ENCODE data around the gene CDK14. TPM values are rescaled to one million over a fixed set of nuclear protein-coding genes. Genes with fewer than 3 reads are reported as not detected.

Gene CDK14
- total and polyA plus RNA-seq, 2 donors (not counting 3 experiments of a cell fraction or from before 2014, with no cell fraction given): 5.5 to 34.2 TPM

GRCh38 chr7:90817846-90818245 is 221.7 kb downstream of the CDK14 start:
- Histone ChIP-seq H3K4me2 (ENCODE audit: insufficient read depth, low read length) (no peak overlapping the region), H3K79me2 (ENCODE audit: control insufficient read depth, insufficient read depth, low read length) (peaks cover 3% of the 10 kb centered on the region), H3K9me1 (replicated peaks; ENCODE audit: control insufficient read depth, extremely low read depth, insufficient read depth, low read length) (no peaks in the 10 kb centered on the region), H2AFZ (ENCODE audit: low read depth, low read length) (no peak overlapping the region), H3K36me3 (ENCODE audit: control insufficient read depth in 2 of 2, extremely low read depth in 1 of 2, insufficient read depth in 2 of 2, low read length in 2 of 2) (no peaks in the 10 kb centered on the region), H3K9me3 (replicated peaks; ENCODE audit: control insufficient read depth, insufficient read depth, low read length) (no peaks in the 10 kb centered on the region), H3K4me1 (ENCODE audit: control insufficient read depth, extremely low read depth, insufficient read depth, low read length) (peaks cover 15% of the 10 kb centered on the region), H3K4me3 (replicated peaks in 1 of 3; ENCODE audit: insufficient read depth in 1 of 3, low read depth in 1 of 3, low read length in 3 of 3) (no peak overlapping the region), H3K27ac (ENCODE audit: insufficient read depth, low read depth, low read length) (no peak overlapping the region), H3K9ac (replicated peaks; ENCODE audit: extremely low read depth, insufficient read depth, low read length) (no peak overlapping the region), H4K20me1 (replicated peaks; ENCODE audit: control insufficient read depth, extremely low read depth, insufficient read depth, low read length) (no peaks in the 10 kb centered on the region), H3K27me3 (ENCODE audit: control insufficient read depth in 2 of 2, insufficient read depth in 2 of 2, low read length in 2 of 2) (no peaks in the 10 kb centered on the region)
- CTCF ChIA-PET: interaction anchor here (0.9 to 1.8 kb wide), 4 partner anchors 8 to 363 kb away, joined by 3 to 6 read pairs (median 3); no protein-coding TSS in a partner anchor
- no TSS peak for BruUV-seq (replicated peaks)
- FAIRE-seq (no peak), DNase-seq (ENCODE audit: low read depth, low spot score) (no peak)
- dilution Hi-C loops (cut with MboI; ENCODE audit: extremely low pct_ligation_motif_present, low sequenced_read_pairs) (no loop called here), intact Hi-C loops (cut with micrococcal nuclease) (no loop called here)
- POLR2A ChIA-PET: no interaction called here
- TF ChIP-seq POLR2A (IDR thresholded peaks at IDR 0.05; ENCODE audit: low read depth, low read length): no peak

- FAIRE-seq (no peak), DNase-seq (ENCODE audit: low read depth, low spot score) (no peak)
- intact Hi-C loops (cut with micrococcal nuclease) (no loop called here), dilution Hi-C loops (cut with MboI; ENCODE audit: extremely low pct_ligation_motif_present, low sequenced_read_pairs) (no loop called here)
- ChIA-PET POLR2A (no interaction called here), CTCF (interaction anchor here (0.6 to 1.1 kb wide), 3 partner anchors 25 to 216 kb away, joined by 3 read pairs; no protein-coding TSS in a partner anchor)
- peaks cover 15% of the 10 kb centered on the region for H3K4me1 ChIP-seq (ENCODE audit: control insufficient read depth, extremely low read depth, insufficient read depth, low read length)
- no peak overlapping the region for H2AFZ ChIP-seq (ENCODE audit: low read depth, low read length)
- H3K9ac ChIP-seq (replicated peaks; ENCODE audit: extremely low read depth, insufficient read depth, low read length): no peak overlapping the region
- H3K27me3 ChIP-seq (ENCODE audit: control insufficient read depth in 2 of 2, insufficient read depth in 2 of 2, low read length in 2 of 2): no peaks in the 10 kb centered on the region
- H3K9me3 ChIP-seq (replicated peaks; ENCODE audit: control insufficient read depth, insufficient read depth, low read length): no peaks in the 10 kb centered on the region
- TF ChIP-seq FOS (IDR thresholded peaks at IDR 0.05; ENCODE audit: borderline replicate concordance, insufficient read depth, low read length) (no peak), MYC (IDR thresholded peaks at IDR 0.05; ENCODE audit: low read depth, low read length) (no peak), POLR2A (IDR thresholded peaks at IDR 0.05; ENCODE audit: low read depth, low read length) (no peak), POLR2AphosphoS5 (IDR thresholded peaks at IDR 0.05; ENCODE audit: insufficient read depth, low read depth, low read length) (no peak), EZH2 (IDR thresholded peaks at IDR 0.05; ENCODE audit: borderline replicate concordance, low read depth, low read length, severe bottlenecking) (no peak), MAX (IDR thresholded peaks at IDR 0.05; ENCODE audit: insufficient read depth, insufficient read length) (no peak), CTCF (IDR thresholded peaks at IDR 0.05; ENCODE audit: extremely low read depth in 1 of 2, insufficient read depth in 1 of 2, low read depth in 1 of 2, low read length in 2 of 2) (no peak), JUN (IDR thresholded peaks at IDR 0.05; ENCODE audit: borderline replicate concordance, insufficient read depth, insufficient read length, low read depth) (no peak)
- H3K79me2 ChIP-seq (ENCODE audit: control insufficient read depth, insufficient read depth, low read length): peaks cover 3% of the 10 kb centered on the region
- no peaks in the 10 kb centered on the region for H4K20me1 ChIP-seq (replicated peaks; ENCODE audit: control insufficient read depth, extremely low read depth, insufficient read depth, low read length)
- H3K27ac ChIP-seq (ENCODE audit: insufficient read depth, low read depth, low read length): no peak overlapping the region
- no peak overlapping the region for H3K4me3 ChIP-seq (replicated peaks in 1 of 3; ENCODE audit: insufficient read depth in 1 of 3, low read depth in 1 of 3, low read length in 3 of 3)
- H3K9me1 ChIP-seq (replicated peaks; ENCODE audit: control insufficient read depth, extremely low read depth, insufficient read depth, low read length): no peaks in the 10 kb centered on the region
- H3K4me2 ChIP-seq (ENCODE audit: insufficient read depth, low read length): no peak overlapping the region
- no TSS peak for BruUV-seq (replicated peaks)
- H3K36me3 ChIP-seq (ENCODE audit: control insufficient read depth in 2 of 2, extremely low read depth in 1 of 2, insufficient read depth in 2 of 2, low read length in 2 of 2): no peaks in the 10 kb centered on the region
These were observed 222.2 kb downstream of the CDK14 start for GRCh38 chr7:90818341-90818740.
